ENCODE measurements around the gene DECR2. TPM values are rescaled to one million over a fixed set of nuclear protein-coding genes. Genes with fewer than 3 reads are reported as not detected.
A peak's percentile ranks its signal among the peaks of the same experiment; 100 is the strongest.
"Not testable (repeated sequence)": the region's sequence is repeated elsewhere in the genome, so short reads cannot be mapped to it uniquely, and the experiment has no call there.

Gene DECR2
- total RNA-seq, 1 donor from 2014 or later = 36.8 TPM

GRCh38 chr16:379183-379960 lies 22.3 kb upstream of the DECR2 start:
- peak; percentile 87 for DNase-seq (ENCODE audit: low spot score)

GRCh38 chr16:379961-380761 lies 21.5 kb upstream of the DECR2 start:
- DNase-seq (ENCODE audit: low spot score) = no peak

- DNase-seq (ENCODE audit: low spot score) = no peak
These were observed 21.0 kb upstream of the DECR2 start for GRCh38 chr16:380762-381011.

- no peak for DNase-seq (ENCODE audit: low spot score)
These were observed 20.5 kb upstream of the DECR2 start for GRCh38 chr16:381012-381788.

GRCh38 chr16:381789-382717 lies 19.6 kb upstream of the DECR2 start, which contains the start of gene PGAP6:
TSS of gene PGAP6 (minus strand) at chr16:381978. CDS start at chr16:381821, 157 bp downstream.
- DNase-seq (ENCODE audit: low spot score) = peak; percentile 43

- peak; percentile 59 for DNase-seq (ENCODE audit: low spot score)
These were observed 18.2 kb upstream of the DECR2 start for GRCh38 chr16:383326-384051.

GRCh38 chr16:386641-387156 lies 15.0 kb upstream of the DECR2 start:
- DNase-seq (ENCODE audit: low spot score) = no peak

- not testable (repeated sequence) for DNase-seq (ENCODE audit: low spot score)
These were observed 13.7 kb upstream of the DECR2 start for GRCh38 chr16:387761-388666.

- no peak for DNase-seq (ENCODE audit: low spot score)
These were observed 12.3 kb upstream of the DECR2 start for GRCh38 chr16:389352-389751.

GRCh38 chr16:391885-392335 lies 9.8 kb upstream of the DECR2 start:
- DNase-seq (ENCODE audit: low spot score) = no peak

GRCh38 chr16:392450-393030 lies 9.1 kb upstream of the DECR2 start:
- no peak for DNase-seq (ENCODE audit: low spot score)

- no peak for DNase-seq (ENCODE audit: low spot score)
These were observed 5.5 kb upstream of the DECR2 start for GRCh38 chr16:396199-396598.

- no peak for DNase-seq (ENCODE audit: low spot score)
These were observed 5.1 kb upstream of the DECR2 start for GRCh38 chr16:396605-397004.

GRCh38 chr16:397135-397661 lies 4.5 kb upstream of the DECR2 start, which contains the start of gene NME4:
TSS of gene NME4 (plus strand) at chr16:397199. CDS start at chr16:397223, 24 bp downstream.
- no peak for DNase-seq (ENCODE audit: low spot score)

- DNase-seq (ENCODE audit: low spot score) = peak; percentile 54
These were observed 3.9 kb upstream of the DECR2 start for GRCh38 chr16:397736-398332.

- DNase-seq (ENCODE audit: low spot score) = no peak
These were observed 2.9 kb upstream of the DECR2 start for GRCh38 chr16:398561-399339.

- no peak for DNase-seq (ENCODE audit: low spot score)
These were observed 2.2 kb upstream of the DECR2 start for GRCh38 chr16:399340-400019.
